PC-3 (cell line): ENCODE results near the gene KCNQ1OT1. TPM values are rescaled to one million over a fixed set of nuclear protein-coding genes. Genes with fewer than 3 reads are reported as not detected.

Experiments
- ATAC-seq: fragments of 200-7000 bp; cut with Tn5 transposase; 2 replicates; pipeline ENCODE4 v1.9.1; 2020; ENCODE audit warnings: mild to moderate bottlenecking, moderate library complexity
- BruUV-seq: library from RNA; stranded (reverse); fragments of 400-500 nt; replicated peaks from 2 replicates; lab custom pipeline; 2021; lab: Mats Ljungman, UMichigan
- CTCF ChIA-PET: fragments of 300-600 bp; sonication (Branson Sonifier 250); formaldehyde crosslinking; loops from one replicate; lab custom pipeline; 2022; ENCODE audit warnings: antibody characterized with exemption; lab: Charles Lee
- POLR2A ChIA-PET: fragments of 300-600 bp; sonication (Branson Sonifier 250); formaldehyde crosslinking; loops from one replicate; lab custom pipeline; 2022; ENCODE audit warnings: antibody characterized with exemption; ENCODE audit not compliant: unreplicated experiment; lab: Charles Lee
- DNase-seq: peaks from one replicate; pipeline ENCODE4 v3.0.0-alpha.2; 2015
- H2AFZ ChIP-seq: fragments of 300-600 bp; sonication (generic); 2 replicates; pipeline ENCODE4 v1.6.0; 2016; ENCODE audit warnings: antibody characterized with exemption, low read length
- H3F3A ChIP-seq: fragments of 300-600 bp; sonication (generic); one replicate; pipeline ENCODE4 v1.6.0; 2017; ENCODE audit warnings: antibody characterized with exemption, low read length, control low read depth, mild to moderate bottlenecking; ENCODE audit not compliant: unreplicated experiment
- H3K27ac ChIP-seq: fragments of 300-600 bp; sonication (generic); 2 replicates; pipeline ENCODE4 v1.5.1; 2016; ENCODE audit warnings: mild to moderate bottlenecking, low read length
- H3K27me3 ChIP-seq: fragments of 300-600 bp; sonication (generic); 2 replicates; pipeline ENCODE4 v1.6.1; 2016; ENCODE audit warnings: low read length, mixed read lengths
- H3K36me3 ChIP-seq: fragments of 300-600 bp; sonication (generic); 2 replicates; pipeline ENCODE4 v1.6.1; 2016; ENCODE audit warnings: low read depth, mixed run types, low read length, mixed read lengths
- H3K4me1 ChIP-seq: fragments of 300-600 bp; sonication (generic); 2 replicates; pipeline ENCODE4 v1.5.1; 2016; ENCODE audit warnings: low read length; ENCODE audit not compliant: insufficient read depth
- H3K4me2 ChIP-seq: fragments of 300-600 bp; sonication (generic); 2 replicates; pipeline ENCODE4 v1.6.0; 2016; ENCODE audit warnings: low read length
- H3K4me3 ChIP-seq: fragments of 300-600 bp; sonication (generic); 2 replicates; pipeline ENCODE4 v1.5.1; 2016; ENCODE audit warnings: mild to moderate bottlenecking, low read length, mixed read lengths
- H3K79me2 ChIP-seq: fragments of 300-600 bp; sonication (generic); 2 replicates; pipeline ENCODE4 v1.6.1; 2017; ENCODE audit warnings: low read length, mixed read lengths
- H3K9ac ChIP-seq: fragments of 300-600 bp; sonication (generic); 2 replicates; pipeline ENCODE4 v1.6.0; 2016; ENCODE audit warnings: mild to moderate bottlenecking, low read length
- H3K9me2 ChIP-seq: fragments of 300-600 bp; sonication (generic); replicated peaks from 2 replicates; pipeline ENCODE4 v1.6.1; 2016; ENCODE audit warnings: mixed run types, low read length, mixed read lengths
- H3K9me3 ChIP-seq: fragments of 300-600 bp; sonication (generic); 2 replicates; pipeline ENCODE4 v1.6.1; 2016; ENCODE audit warnings: low read length, mixed read lengths
- H4K20me1 ChIP-seq: fragments of 300-600 bp; sonication (generic); 2 replicates; pipeline ENCODE4 v1.6.1; 2016; ENCODE audit warnings: low read length, mixed read lengths
- CTCF ChIP-seq: fragments of 300-600 bp; sonication (generic); conservative IDR thresholded peaks from 2 replicates; pipeline ENCODE4 v1.5.1; 2017; ENCODE audit warnings: antibody characterized with exemption, low read depth, mild to moderate bottlenecking, low read length
- EZH2 ChIP-seq: fragments of 300-600 bp; sonication (generic); IDR thresholded peaks from one replicate; pipeline ENCODE4 v1.6.1; 2017; ENCODE audit warnings: antibody characterized with exemption, mild to moderate bottlenecking, low read length; ENCODE audit not compliant: unreplicated experiment
- EZH2phosphoT487 ChIP-seq: fragments of 300-600 bp; sonication (generic); IDR thresholded peaks from 2 replicates; pipeline ENCODE4 v1.6.1; 2018; ENCODE audit warnings: mild to moderate bottlenecking, antibody characterized with exemption, low read length, borderline replicate concordance
- intact Hi-C: fragments of 100-400 bp; cut with micrococcal nuclease; formaldehyde crosslinking; loops from 2 replicates; pipeline ENCODE4 v1.9.0; 2023
- total RNA-seq: library from RNA; depleted of rRNA; stranded (reverse); fragments of >200 nt; gene quantifications from 2 replicates; pipeline ENCODE4 v1.2.3, GENCODE V29; 2014

Gene KCNQ1OT1
- total RNA-seq, 1 experiment from 2014 or later, result 1.5 TPM

DNA sequence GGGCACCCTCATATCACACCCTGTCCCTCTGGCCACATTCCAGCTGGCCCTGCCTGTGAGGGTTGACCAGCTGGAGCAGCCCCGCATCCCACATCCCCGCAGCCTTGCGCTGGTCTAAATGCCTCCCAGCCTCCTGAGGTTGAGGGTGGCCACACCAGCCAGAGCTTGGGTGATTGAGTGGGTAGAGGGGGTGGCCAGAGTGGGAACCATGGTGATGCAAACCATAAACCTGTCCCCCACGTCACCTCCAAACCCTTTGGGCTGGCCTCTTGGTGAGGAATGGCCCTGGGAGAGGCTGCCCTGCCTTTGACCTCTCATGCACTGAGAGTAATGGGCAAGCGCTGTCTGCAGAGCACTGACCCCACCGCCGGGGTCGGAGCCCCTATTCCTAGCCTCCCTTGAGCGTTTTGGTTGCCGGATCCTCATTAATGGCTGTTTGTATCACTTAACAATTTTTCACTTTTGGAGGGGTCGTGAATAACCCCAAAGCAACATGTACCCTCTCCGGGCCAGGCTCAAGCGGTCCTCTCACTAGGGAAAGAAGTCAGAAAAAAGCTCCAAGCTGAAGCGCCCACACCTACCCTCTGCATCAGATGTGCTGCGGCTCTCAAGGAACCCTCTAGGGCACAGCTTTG is 16.0 kb upstream of the KCNQ1OT1 start:
- Histone ChIP-seq H3K27me3 (peaks cover 7% of the 10 kb centered on the region; the same call in 1 of the 2 replicates), H3K79me2 (no peaks in the 10 kb centered on the region), H3K27ac (no peak overlapping the region), H3K36me3 (no peaks in the 10 kb centered on the region), H3K4me3 (no peak overlapping the region), H2AFZ (no peak overlapping the region), H4K20me1 (no peaks in the 10 kb centered on the region), H3K9me2 (no peaks in the 10 kb centered on the region), H3F3A (no peaks in the 10 kb centered on the region), H3K9me3 (no peaks in the 10 kb centered on the region), H3K9ac (no peak overlapping the region), H3K4me2 (no peak overlapping the region), H3K4me1 (no peaks in the 10 kb centered on the region)
- BruUV-seq, result no TSS peak
- CTCF ChIA-PET, result no interaction called here
- TF ChIP-seq EZH2 (no peak), CTCF (no peak), EZH2phosphoT487 (no peak)
- ATAC-seq (no peak), DNase-seq (no peak)
- POLR2A ChIA-PET, result no interaction called here
- intact Hi-C loops, result no loop called here

DNA sequence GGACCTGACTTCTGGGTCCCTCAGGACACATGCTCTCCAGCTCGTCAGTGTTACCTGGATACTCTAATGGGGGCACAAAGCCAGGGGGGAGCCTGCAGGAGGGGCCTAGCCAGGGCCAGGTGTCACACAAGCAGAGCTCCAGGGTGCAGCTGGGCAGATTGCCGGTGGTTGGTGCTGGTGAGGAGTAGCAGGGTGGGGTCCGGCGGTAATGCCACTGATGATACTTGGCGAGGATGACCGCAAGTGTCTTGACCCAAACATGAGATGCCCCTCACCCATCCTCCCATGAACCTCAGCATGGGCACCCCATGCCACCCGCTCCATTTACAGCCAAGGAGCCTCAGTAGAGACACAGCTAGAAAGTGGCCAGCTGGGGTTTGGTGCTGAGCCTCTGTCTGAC is 15.1 kb upstream of the KCNQ1OT1 start:
- intact Hi-C loops, result no loop called here
- Histone ChIP-seq H4K20me1 (no peaks in the 10 kb centered on the region), H3K9me2 (no peaks in the 10 kb centered on the region), H2AFZ (no peak overlapping the region), H3K9ac (no peak overlapping the region), H3K4me3 (no peak overlapping the region), H3F3A (no peaks in the 10 kb centered on the region), H3K4me1 (no peaks in the 10 kb centered on the region), H3K27me3 (peaks cover 16% of the 10 kb centered on the region; the same call in 1 of the 2 replicates), H3K79me2 (no peaks in the 10 kb centered on the region), H3K27ac (no peak overlapping the region), H3K4me2 (no peak overlapping the region), H3K36me3 (no peaks in the 10 kb centered on the region), H3K9me3 (no peaks in the 10 kb centered on the region)
- BruUV-seq, result no TSS peak
- ChIA-PET CTCF (no interaction called here), POLR2A (no interaction called here)
- no peak for TF ChIP-seq EZH2
- no peak for TF ChIP-seq CTCF
- TF ChIP-seq EZH2phosphoT487, result no peak
- DNase-seq (no peak), ATAC-seq (no peak)

DNA sequence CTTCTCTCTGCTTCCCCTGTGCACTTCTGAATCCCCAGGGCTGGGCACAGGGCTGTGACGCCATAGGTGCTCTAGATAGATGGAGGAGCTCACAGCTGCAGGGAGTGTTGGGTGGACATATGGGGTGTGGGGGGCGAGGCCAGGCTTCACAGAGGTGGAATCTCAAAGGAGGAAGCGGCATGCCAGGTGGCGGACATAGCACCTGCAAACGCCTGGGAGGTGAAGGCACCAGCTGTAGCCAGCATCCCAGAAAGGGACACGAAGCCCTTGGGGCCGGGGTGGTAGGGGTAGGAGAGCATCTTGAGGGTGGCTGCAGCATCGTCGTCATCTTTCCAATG is 14.6 kb upstream of the KCNQ1OT1 start:
- no peaks in the 10 kb centered on the region for H3F3A ChIP-seq
- peaks cover 17% of the 10 kb centered on the region; the same call in 1 of the 2 replicates for H3K27me3 ChIP-seq
- H3K4me2 ChIP-seq, result no peak overlapping the region
- no peaks in the 10 kb centered on the region for H3K9me2 ChIP-seq
- no peaks in the 10 kb centered on the region for H3K4me1 ChIP-seq
- no peaks in the 10 kb centered on the region for H4K20me1 ChIP-seq
- no peak overlapping the region for H3K4me3 ChIP-seq
- H3K27ac ChIP-seq, result no peak overlapping the region
- H3K9ac ChIP-seq, result no peak overlapping the region
- ATAC-seq (no peak), DNase-seq (no peak)
- intact Hi-C loops, result no loop called here
- BruUV-seq, result no TSS peak
- ChIA-PET CTCF (no interaction called here), POLR2A (no interaction called here)
- no peak for TF ChIP-seq EZH2
- no peaks in the 10 kb centered on the region for H3K79me2 ChIP-seq
- H2AFZ ChIP-seq, result no peak overlapping the region
- no peaks in the 10 kb centered on the region for H3K36me3 ChIP-seq
- no peaks in the 10 kb centered on the region for H3K9me3 ChIP-seq
